H9 (cell line): ENCODE results near the gene TSSC4. TPM values are rescaled to one million over a fixed set of nuclear protein-coding genes. Genes with fewer than 3 reads are reported as not detected.

Experiments
- DNase-seq: peaks from one replicate; pipeline ENCODE4 v3.0.0-alpha.2; 2017
- H2AFZ ChIP-seq: one replicate; pipeline ENCODE4 v1.6.1; 2013; ENCODE audit warnings: mild to moderate bottlenecking, low read length, control low read depth, moderate library complexity
- H2AK5ac ChIP-seq: 2 replicates; pipeline ENCODE4 v1.6.1; 2013; ENCODE audit warnings: low read length, control low read depth, mixed read lengths; ENCODE audit not compliant: insufficient read length
- H2BK120ac ChIP-seq: one replicate; pipeline ENCODE4 v1.6.1; 2013; ENCODE audit warnings: low read depth, mild to moderate bottlenecking, low read length, control low read depth, inconsistent platforms; ENCODE audit not compliant: poor library complexity, severe bottlenecking
- H2BK12ac ChIP-seq: 2 replicates; pipeline ENCODE4 v1.6.1; 2013; ENCODE audit warnings: low read length, control low read depth, mixed read lengths, low read depth; ENCODE audit not compliant: insufficient read length
- H2BK15ac ChIP-seq: 2 replicates; pipeline ENCODE4 v1.6.1; 2013; ENCODE audit warnings: low read depth, low read length, control low read depth
- H2BK20ac ChIP-seq: one replicate; pipeline ENCODE4 v1.6.1; 2013; ENCODE audit warnings: low read depth, mild to moderate bottlenecking, low read length, control low read depth, inconsistent platforms; ENCODE audit not compliant: poor library complexity, severe bottlenecking
- H2BK5ac ChIP-seq: 2 replicates; pipeline ENCODE4 v1.6.1; 2013; ENCODE audit warnings: low read length, control low read depth, mixed read lengths; ENCODE audit not compliant: insufficient read length
- H3K14ac ChIP-seq: 2 replicates; pipeline ENCODE4 v1.6.1; 2013; ENCODE audit warnings: low read length, control low read depth; ENCODE audit not compliant: insufficient read depth
- H3K18ac ChIP-seq: 2 replicates; pipeline ENCODE4 v1.6.1; 2013; ENCODE audit warnings: low read depth, mild to moderate bottlenecking, mixed read lengths, low read length, control low read depth; ENCODE audit not compliant: insufficient read length
- H3K23ac ChIP-seq: 2 replicates; pipeline ENCODE4 v1.6.1; 2013; ENCODE audit warnings: low read length, control low read depth, mixed read lengths, low read depth; ENCODE audit not compliant: insufficient read length
- H3K23me2 ChIP-seq: 2 replicates; pipeline ENCODE4 v1.6.1; 2013; ENCODE audit warnings: low read depth, mild to moderate bottlenecking, mixed read lengths, low read length, control low read depth; ENCODE audit not compliant: insufficient read length, poor library complexity, severe bottlenecking
- H3K27ac ChIP-seq: 2 replicates; pipeline ENCODE4 v1.5.1; 2013; ENCODE audit warnings: low read length, control low read depth, mixed read lengths, low read depth; ENCODE audit not compliant: insufficient read length
- H3K27me3 ChIP-seq: 2 replicates; pipeline ENCODE4 v1.6.1; 2013; ENCODE audit warnings: low read length, control low read depth, inconsistent platforms; ENCODE audit not compliant: insufficient read depth
- H3K4ac ChIP-seq: 2 replicates; pipeline ENCODE4 v1.6.1; 2013; ENCODE audit warnings: low read depth, mild to moderate bottlenecking, control low read depth, inconsistent platforms, low read length, moderate library complexity
- H3K4me1 ChIP-seq: 2 replicates; pipeline ENCODE4 v1.6.1; 2013; ENCODE audit warnings: low read length, control low read depth, inconsistent platforms; ENCODE audit not compliant: insufficient read depth
- H3K4me2 ChIP-seq: 2 replicates; pipeline ENCODE4 v1.6.1; 2013; ENCODE audit warnings: low read length, control low read depth, mixed read lengths; ENCODE audit not compliant: insufficient read length, insufficient read depth
- H3K56ac ChIP-seq: 2 replicates; pipeline ENCODE4 v1.6.1; 2013; ENCODE audit warnings: low read depth, mild to moderate bottlenecking, mixed read lengths, low read length, control low read depth; ENCODE audit not compliant: insufficient read length
- H3K79me1 ChIP-seq: 2 replicates; pipeline ENCODE4 v1.6.1; 2013; ENCODE audit warnings: low read depth, mild to moderate bottlenecking, moderate library complexity, low read length, control low read depth, inconsistent platforms; ENCODE audit not compliant: insufficient read depth, poor library complexity, severe bottlenecking
- H3K79me2 ChIP-seq: 2 replicates; pipeline ENCODE4 v1.6.1; 2013; ENCODE audit warnings: low read length, control low read depth, inconsistent platforms; ENCODE audit not compliant: insufficient read depth
- H3K9ac ChIP-seq: 2 replicates; pipeline ENCODE4 v1.6.1; 2013; ENCODE audit warnings: low read length, control low read depth, mixed read lengths; ENCODE audit not compliant: insufficient read length; ENCODE audit errors: extremely low read depth
- H3K9me3 ChIP-seq: one replicate; pipeline ENCODE4 v1.6.1; 2013; ENCODE audit warnings: low read depth, low read length, inconsistent platforms; ENCODE audit not compliant: control insufficient read depth
- H3T11ph ChIP-seq: one replicate; pipeline ENCODE4 v1.6.1; 2013; ENCODE audit warnings: mild to moderate bottlenecking, low read length, control low read depth, inconsistent platforms
- H4K20me1 ChIP-seq: one replicate; pipeline ENCODE4 v1.6.1; 2013; ENCODE audit not compliant: control insufficient read depth, insufficient read length, insufficient read depth
- H4K5ac ChIP-seq: 2 replicates; pipeline ENCODE4 v1.6.1; 2013; ENCODE audit warnings: low read depth, mild to moderate bottlenecking, mixed read lengths, low read length, control low read depth; ENCODE audit not compliant: insufficient read length
- H4K8ac ChIP-seq: replicated peaks from 2 replicates; pipeline ENCODE4 v1.6.1; 2013; ENCODE audit warnings: low read length, control low read depth, mixed read lengths, low read depth; ENCODE audit not compliant: insufficient read length
- H4K91ac ChIP-seq: 2 replicates; pipeline ENCODE4 v1.6.1; 2013; ENCODE audit warnings: low read depth, mild to moderate bottlenecking, moderate library complexity, mixed read lengths, low read length, control low read depth; ENCODE audit not compliant: insufficient read length
- H3K27ac Mint-ChIP-seq, 3 experiments: 2 replicates in 2 of 3; 3 replicates in 1 of 3; pipeline ENCODE4 v1.8.0; 2020 to 2021; ENCODE audit warnings: mixed read lengths in 3 of 3, mild to moderate bottlenecking in 1 of 3, moderate library complexity in 1 of 3
- H3K27me3 Mint-ChIP-seq: 2 replicates; pipeline ENCODE4 v1.8.0; 2021; ENCODE audit warnings: low read depth, mild to moderate bottlenecking, moderate library complexity, mixed read lengths
- H3K36me3 Mint-ChIP-seq, 3 experiments: 2 replicates in 2 of 3; 3 replicates in 1 of 3; pipeline ENCODE4 v1.8.0; 2020 to 2021; ENCODE audit warnings: low read depth in 3 of 3, mixed read lengths in 3 of 3; ENCODE audit not compliant: insufficient read depth in 1 of 3
- H3K4me1 Mint-ChIP-seq, 2 experiments: 2 replicates each; pipeline ENCODE4 v1.8.0; 2020; ENCODE audit warnings: mixed read lengths in 2 of 2
- H3K4me3 Mint-ChIP-seq, 2 experiments: 2 replicates in 1 of 2; 3 replicates in 1 of 2; pipeline ENCODE4 v1.8.0; 2020 to 2021; ENCODE audit warnings: mild to moderate bottlenecking in 2 of 2, mixed read lengths in 2 of 2, moderate library complexity in 1 of 2
- H3K9me3 Mint-ChIP-seq, 2 experiments: 2 replicates in 1 of 2; 3 replicates in 1 of 2; pipeline ENCODE4 v1.8.0; 2020; ENCODE audit warnings: mild to moderate bottlenecking in 2 of 2, mixed read lengths in 2 of 2, moderate library complexity in 1 of 2
- WGBS: extraction: QIAGEN DNeasy Blood & Tissue Kit; methylation state at CpG from one replicate; pipeline ENCODE4 v1.1.7; 2013; ENCODE audit warnings: missing lambda C conversion rate, low lambda C conversion rate, mixed read lengths; ENCODE audit not compliant: insufficient read length; ENCODE audit errors: extremely low coverage; 5-methylcytosine and 5-hydroxymethylcytosine counted together
- total RNA-seq: library from RNA; stranded (reverse); gene quantifications from 2 replicates; pipeline ENCODE4 v1.2.1, GENCODE V29; 2021
- TF ChIP-seq, protein P1 (sequence below): fragments of 200-600 bp; sonication (generic); conservative IDR thresholded peaks from 3 replicates; pipeline ENCODE4 v1.8.0; 2021; ENCODE audit warnings: antibody characterized with exemption, mild to moderate bottlenecking

The TSSC4 gene
- total RNA-seq, 1 experiment from 2014 or later, result 51.0 TPM

DNA sequence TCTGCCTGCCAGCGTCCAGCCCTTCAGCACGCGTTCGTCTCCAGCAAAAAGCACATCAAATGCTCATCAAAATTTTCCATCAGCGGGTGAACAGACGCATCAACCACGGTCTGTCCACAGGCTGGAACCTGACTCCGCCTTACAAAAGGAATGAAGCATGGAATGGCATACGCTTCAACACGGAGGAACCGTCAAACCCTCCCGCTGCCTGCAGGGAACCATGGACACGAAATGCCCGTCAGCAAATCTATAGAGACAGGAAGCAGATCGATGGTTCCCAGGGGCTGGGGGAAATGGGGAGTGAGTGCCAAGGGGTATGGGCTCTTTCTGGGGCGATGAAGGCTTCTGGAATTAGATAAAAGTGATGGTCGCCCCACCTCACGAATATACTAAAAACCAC is 16.2 kb downstream of the TSSC4 start:
- no peaks in the 10 kb centered on the region for H3K27me3 ChIP-seq
- H3K4ac ChIP-seq, result no peak overlapping the region
- TF ChIP-seq, protein P1, sequence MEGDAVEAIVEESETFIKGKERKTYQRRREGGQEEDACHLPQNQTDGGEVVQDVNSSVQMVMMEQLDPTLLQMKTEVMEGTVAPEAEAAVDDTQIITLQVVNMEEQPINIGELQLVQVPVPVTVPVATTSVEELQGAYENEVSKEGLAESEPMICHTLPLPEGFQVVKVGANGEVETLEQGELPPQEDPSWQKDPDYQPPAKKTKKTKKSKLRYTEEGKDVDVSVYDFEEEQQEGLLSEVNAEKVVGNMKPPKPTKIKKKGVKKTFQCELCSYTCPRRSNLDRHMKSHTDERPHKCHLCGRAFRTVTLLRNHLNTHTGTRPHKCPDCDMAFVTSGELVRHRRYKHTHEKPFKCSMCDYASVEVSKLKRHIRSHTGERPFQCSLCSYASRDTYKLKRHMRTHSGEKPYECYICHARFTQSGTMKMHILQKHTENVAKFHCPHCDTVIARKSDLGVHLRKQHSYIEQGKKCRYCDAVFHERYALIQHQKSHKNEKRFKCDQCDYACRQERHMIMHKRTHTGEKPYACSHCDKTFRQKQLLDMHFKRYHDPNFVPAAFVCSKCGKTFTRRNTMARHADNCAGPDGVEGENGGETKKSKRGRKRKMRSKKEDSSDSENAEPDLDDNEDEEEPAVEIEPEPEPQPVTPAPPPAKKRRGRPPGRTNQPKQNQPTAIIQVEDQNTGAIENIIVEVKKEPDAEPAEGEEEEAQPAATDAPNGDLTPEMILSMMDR, result no peak
- Mint-ChIP-seq H3K27ac (no peak overlapping the region), H3K4me1 (no peaks in the 10 kb centered on the region; a peak in 1 of 4 replicates), H3K4me3 (no peak overlapping the region), H3K36me3 (no peaks in the 10 kb centered on the region), H3K27me3 (peaks cover 7% of the 10 kb centered on the region), H3K9me3 (no peaks in the 10 kb centered on the region)
- DNase-seq, result no peak
- no peak overlapping the region for H3K23ac ChIP-seq
- no peaks in the 10 kb centered on the region for H3K79me1 ChIP-seq
- no peaks in the 10 kb centered on the region for H3K4me1 ChIP-seq
- no peak overlapping the region for H3K27ac ChIP-seq
- no peak overlapping the region for H2AFZ ChIP-seq
- H4K20me1 ChIP-seq, result no peaks in the 10 kb centered on the region
- no peak overlapping the region for H2BK120ac ChIP-seq
- H2BK20ac ChIP-seq, result no peak overlapping the region
- H3K18ac ChIP-seq, result no peak overlapping the region
- H3T11ph ChIP-seq, result no peak overlapping the region
- no CpG with 5 or more reads among the region's 18 CpGs for WGBS
- no peak overlapping the region for H3K14ac ChIP-seq
- no peak overlapping the region for H3K4me2 ChIP-seq
- H3K23me2 ChIP-seq, result no peaks in the 10 kb centered on the region
- H2BK15ac ChIP-seq, result no peak overlapping the region
- H4K8ac ChIP-seq, result no peak overlapping the region
- H2BK12ac ChIP-seq, result no peak overlapping the region
- H4K91ac ChIP-seq, result no peak overlapping the region
- H4K5ac ChIP-seq, result no peak overlapping the region
- H3K79me2 ChIP-seq, result no peaks in the 10 kb centered on the region
- no peak overlapping the region for H2AK5ac ChIP-seq
- H3K9ac ChIP-seq, result no peak overlapping the region
- no peak overlapping the region for H3K56ac ChIP-seq
- no peak overlapping the region for H2BK5ac ChIP-seq
- H3K9me3 ChIP-seq, result no peaks in the 10 kb centered on the region
